GM12892 (cell line): ENCODE results near the gene TFRC.

Source experiments
- POLR2A ChIP-seq: IDR thresholded peaks from 2 replicates; pipeline ENCODE4 v1.6.1; 2011; ENCODE audit warnings: low read depth, low read length, control low read depth
- POLR2AphosphoS5 ChIP-seq: IDR thresholded peaks from 2 replicates; pipeline ENCODE4 v1.6.1; 2011; ENCODE audit warnings: low read depth, low read length, control low read depth

GRCh38 chr3:196020373-196020772 is 61.5 kb downstream of the TFRC start:
- no peak for TF ChIP-seq POLR2A
- TF ChIP-seq POLR2AphosphoS5: no peak
